Activated CD8-positive, alpha-beta memory T cell treated with anti-CD3 and anti-CD28 coated beads for 4 hours (primary cell): ENCODE data around the gene MAP3K9.

Experiments
- DNase-seq, 2 donors: peaks; one replicate each; pipeline ENCODE4 v3.0.0-alpha.2; 2020; ENCODE audit warnings: low read depth in 2 of 2

Gene MAP3K9

GRCh38 chr14:70698288-70698687 is 111.0 kb downstream of the MAP3K9 start:
- no peak for DNase-seq

DNA sequence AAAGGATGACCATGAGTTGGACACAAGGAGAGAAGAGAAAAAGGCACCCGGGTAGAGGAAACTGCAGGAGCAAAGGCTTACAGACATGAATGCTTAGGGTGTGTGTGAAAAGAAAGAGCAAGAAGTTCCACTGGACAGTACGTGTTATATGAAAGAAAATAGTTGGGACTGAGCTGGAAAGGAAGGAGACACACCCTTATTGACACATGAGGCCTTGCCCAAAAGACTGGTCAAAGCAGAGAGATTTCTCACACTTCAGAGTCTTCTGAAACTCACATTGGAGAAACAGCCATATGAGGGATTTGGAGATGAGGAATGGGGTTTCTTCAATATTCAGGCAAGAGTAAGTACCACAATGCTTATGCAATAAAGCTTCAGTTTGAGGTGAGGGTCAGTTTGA is 111.6 kb downstream of the MAP3K9 start:
- DNase-seq = no peak

GRCh38 chr14:70696026-70696425 is 113.3 kb downstream of the MAP3K9 start:
- DNase-seq = no peak

DNA sequence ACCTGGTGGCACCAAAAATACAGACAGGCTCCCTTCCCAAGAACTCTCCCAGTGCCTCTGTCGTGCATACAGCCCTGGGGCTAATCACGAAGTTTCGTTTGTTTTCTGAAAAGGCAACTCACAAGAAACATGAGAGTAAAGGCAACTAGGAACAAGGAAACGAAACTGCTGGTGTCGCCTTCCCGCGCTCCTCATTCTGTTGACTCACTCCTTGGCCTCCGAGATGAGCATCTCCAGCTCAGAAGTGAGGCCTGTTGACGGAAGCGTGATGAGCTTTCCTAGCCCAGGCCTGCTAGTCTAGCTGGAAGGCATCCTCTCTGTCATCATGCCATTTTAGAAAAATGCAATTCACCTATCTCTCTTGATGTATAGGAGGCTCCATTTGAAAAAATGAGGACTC is 117.1 kb downstream of the MAP3K9 start:
- no peak for DNase-seq

DNA sequence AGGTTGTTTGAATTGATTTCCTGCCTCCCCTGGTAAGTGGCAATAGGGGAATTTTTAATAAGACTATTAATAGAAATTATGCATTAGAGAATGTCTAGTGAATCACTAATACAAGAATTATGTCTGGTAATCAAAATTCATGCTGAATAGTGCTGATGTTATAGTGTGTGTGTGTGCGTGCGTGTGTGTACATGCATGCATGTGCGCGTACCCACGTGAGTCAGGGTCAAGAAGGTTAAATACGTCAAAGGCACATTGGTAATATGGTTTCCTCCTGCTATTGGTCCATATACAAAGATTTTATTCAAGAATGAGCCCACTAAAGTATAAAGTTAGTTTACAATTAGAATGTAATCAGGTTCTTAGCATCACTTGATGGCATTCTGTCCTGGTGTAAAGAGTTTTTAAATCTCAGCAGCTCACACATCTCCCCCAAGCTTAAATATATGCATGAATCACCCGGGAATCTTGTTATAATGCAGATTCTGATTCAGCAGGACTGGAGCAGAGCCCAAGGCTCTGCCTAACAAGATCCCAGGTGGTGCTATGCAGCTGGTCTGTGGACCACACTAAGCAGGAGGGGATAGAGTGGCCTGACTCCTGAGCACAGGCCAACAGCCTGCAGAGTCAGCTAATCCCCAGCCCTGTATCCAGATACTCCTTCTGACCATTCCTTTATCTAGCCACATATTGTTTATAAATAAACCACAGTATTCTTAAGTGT is 123.7 kb downstream of the MAP3K9 start:
- DNase-seq = no peak

- no peak for DNase-seq
These were observed 125.3 kb downstream of the MAP3K9 start for GRCh38 chr14:70683983-70684382.

DNA sequence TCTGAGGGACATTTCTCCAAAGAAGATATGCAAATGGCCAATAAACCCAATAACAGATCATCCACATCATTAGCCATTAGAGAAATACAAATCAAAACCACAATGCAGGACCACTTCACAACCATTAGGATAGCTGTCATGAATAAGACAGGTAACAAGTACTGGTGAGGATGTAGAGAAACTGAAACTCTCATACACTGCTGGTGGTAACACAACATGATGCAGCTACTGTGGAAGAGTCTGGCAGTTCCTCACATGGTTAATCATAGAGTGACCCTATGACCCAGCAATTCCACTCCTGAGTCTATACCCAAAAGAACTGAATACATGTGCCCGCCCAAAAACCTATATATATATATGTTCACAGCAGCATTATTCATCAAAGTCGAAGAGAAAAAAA is 128.6 kb downstream of the MAP3K9 start:
- no peak for DNase-seq

- no peak for DNase-seq
These were observed 132.0 kb downstream of the MAP3K9 start for GRCh38 chr14:70677341-70677740.
